ENCODE results near the gene BCL11B.

Gene BCL11B

DNA sequence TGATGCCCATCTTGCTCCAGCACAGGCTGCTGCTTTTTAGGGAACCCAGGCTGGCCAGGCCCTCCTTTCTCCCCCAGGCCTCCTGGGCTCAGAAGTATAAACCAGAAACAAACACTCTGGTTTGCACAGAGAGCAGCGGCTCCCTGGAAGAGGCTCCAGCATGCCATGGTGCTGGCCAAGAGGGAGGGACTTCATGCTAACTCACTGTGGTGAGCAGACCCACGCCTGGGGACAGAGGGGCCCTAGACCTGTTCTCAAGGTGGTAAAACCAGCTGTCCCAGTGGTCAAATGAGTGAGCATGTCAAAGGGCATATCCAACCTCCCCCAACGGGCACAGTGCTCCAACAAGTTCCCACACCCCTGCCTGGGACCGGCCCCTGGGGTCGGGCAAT lies 15.5 kb downstream of the BCL11B start:
- H3K4me3 ChIP-seq (ENCODE audit: low read depth, low read length): no peak overlapping the region

DNA sequence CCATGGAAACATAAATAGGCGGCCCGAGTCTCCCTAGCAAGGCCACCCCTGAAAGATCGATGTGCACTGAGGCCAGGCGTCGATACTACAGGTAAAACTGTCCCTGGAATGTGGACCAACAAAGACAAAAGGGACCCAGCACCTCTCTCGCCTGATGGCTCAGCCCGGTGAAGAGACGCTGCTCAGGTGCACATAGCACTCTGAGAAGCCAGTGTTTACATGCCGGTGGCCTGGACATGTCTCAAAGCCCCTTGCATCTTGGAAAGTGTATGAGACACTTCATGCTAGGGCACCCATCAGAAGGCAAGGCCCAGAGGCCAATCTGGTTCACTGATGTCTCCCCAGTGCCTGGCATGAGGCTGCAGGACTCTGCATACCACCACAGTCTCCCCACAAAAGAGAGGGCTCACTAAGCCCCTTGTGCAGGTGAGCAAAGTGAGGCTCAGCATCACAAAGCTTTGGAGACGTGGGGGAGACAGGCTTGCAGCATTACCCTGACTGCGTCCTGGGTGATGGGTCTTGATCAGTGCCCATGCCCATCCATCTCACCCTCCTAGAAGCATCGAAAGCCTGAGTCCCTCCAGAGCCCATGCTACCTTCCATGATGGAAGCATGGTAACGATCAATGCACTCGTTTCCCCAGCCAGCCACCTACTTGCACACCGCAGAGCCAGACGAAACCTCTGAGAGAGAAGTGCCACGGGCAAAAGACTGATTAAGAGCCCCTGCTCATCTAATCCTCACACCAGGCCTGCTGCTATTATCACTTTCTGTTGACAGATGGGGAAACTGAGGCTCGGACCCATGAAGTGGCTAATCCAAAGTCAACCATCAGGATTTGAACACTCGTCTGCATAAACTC lies 16.1 kb downstream of the BCL11B start:
- H3K4me3 ChIP-seq (ENCODE audit: low read depth, low read length): no peak overlapping the region

DNA sequence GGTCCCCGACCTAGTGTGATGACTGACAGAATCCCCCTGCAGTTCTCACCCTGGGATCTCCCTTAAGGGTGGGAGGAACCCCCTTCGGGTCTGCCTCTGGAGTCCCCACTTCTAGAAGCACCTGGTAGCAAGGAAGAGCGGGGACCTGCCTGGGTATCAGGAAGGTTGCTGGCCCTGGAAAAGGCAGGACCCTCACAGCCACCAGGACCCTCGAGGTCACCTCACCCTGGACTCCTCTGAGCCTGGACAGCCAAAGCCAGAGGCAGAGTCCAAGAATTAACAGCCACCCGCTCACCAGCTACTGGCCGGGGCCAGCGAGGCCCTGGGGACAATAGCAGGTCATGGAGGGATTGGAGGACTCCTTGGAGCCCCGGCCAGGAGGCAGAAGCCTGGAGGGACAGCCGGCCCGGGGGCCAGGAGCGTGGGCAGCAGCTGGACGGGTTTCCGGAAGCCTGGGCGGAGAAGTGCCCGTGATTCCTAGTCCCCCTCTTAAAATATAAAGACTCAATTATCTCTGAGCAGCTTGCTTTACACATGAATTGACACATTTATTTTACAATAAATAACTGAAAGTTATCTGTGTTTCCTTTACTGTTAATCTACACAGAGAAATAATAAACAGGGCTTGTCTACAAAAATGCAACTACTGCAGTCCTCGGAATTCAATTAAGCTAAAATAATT lies 17.5 kb downstream of the BCL11B start:
- no peak overlapping the region for H3K4me3 ChIP-seq (ENCODE audit: low read depth, low read length)

DNA sequence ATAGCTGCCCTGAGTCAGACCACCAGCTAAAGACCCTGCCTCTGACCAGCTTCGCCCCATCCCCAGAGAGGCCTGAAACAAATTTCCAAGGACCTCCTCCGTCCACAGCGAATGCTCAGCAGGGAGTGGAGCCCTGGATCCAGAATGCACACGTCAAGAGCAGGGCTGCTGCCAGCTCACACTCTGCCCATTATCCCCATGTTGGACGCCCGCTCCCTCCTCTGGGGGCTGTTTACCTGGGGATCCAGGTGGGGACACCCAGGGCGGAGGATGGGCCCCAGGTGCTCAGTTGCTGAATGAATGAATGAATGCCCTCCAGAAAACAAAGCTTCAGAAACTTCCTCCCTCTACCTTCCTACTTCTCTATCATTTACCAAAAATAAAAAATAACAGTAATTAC lies 18.1 kb downstream of the BCL11B start:
- H3K4me3 ChIP-seq (ENCODE audit: low read depth, low read length): no peak overlapping the region

DNA sequence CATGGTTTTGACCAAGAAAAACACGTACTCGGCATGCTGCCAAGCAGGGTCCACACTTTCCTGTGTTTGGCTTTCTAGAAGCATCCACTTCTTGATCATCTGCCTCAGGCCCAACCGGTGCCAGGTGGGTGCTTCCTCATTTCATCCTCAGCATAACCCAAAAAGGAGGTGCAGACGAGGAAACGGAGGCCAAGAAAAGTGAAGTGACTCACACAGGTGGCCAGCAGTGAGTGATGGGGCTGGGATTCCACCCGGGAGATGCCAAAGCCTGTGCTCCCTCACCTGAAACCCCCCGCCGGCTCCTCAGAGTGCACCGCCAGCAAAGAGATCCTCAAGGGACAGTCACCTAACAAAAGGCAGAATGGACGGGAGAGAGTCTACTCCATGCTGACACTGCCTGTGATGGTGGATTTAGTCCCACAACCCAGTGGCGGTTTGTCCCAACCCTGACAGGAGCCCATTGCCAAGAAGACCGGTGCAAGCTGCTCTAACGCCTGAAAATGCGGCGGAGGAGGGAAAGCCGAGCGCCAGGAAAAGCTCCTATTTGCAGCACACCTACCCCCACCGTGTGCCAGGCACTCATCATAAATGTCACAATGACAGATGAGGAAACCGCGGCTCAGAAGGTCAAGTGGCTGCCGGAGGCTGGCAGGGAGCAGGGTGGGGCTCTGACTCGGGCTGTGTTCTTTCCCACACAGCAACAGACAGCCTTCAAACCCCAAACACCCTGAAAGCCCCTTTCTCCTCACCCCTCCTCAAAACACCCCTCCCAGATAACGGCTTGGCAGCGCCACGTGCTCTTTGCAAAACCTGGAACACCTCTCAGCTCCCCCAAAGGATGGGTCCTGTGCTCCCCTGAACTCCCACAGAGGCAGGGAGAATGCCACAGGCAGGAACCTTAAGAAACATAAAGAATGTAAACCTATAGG lies 18.8 kb downstream of the BCL11B start:
- no peak overlapping the region for H3K4me3 ChIP-seq (ENCODE audit: low read depth, low read length)

DNA sequence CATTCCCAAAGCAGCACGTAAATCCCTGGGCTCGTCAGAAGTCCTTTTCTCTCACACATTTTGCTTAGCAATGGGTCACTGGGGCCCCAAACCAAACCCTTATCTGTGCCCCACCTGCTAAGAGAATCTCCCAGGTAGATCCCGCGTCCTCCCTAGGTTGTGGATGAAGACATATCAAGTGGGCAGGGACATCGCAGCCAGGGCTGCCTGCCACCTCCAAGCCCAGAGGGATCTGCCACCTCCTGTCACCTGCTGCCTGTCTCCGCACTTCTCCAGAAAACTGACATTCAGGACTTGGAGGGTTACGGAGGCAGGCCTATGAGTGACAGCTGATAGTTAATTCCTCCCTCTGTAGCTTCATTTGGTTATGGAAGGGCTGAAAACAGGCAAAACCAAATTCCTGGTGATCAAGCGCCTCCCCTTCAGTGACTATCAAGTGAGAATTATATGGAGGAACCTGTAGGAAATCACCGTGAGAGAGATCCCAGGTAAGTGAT lies 19.5 kb downstream of the BCL11B start:
- no peak overlapping the region for H3K4me3 ChIP-seq (ENCODE audit: low read depth, low read length)

DNA sequence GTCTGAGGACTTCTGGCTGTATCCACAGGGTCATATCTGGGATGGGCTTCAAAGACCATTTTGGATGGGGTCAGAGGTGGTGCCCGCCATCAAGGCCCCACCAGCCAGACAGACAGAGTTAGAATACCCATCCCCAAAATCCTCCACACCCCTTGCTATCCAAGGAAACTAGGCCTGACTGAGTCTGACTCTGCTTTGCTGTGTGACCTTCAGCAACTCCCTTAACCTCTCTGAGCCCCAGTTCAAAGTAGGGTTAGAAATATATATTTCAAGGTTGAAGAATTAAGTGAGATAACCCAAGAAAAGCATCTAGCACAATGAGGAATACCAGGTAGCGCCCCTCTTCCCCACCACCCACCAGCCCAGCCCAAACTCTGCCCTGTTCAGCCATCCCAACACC lies 20.3 kb downstream of the BCL11B start:
- no peak overlapping the region for H3K4me3 ChIP-seq (ENCODE audit: low read depth, low read length)

DNA sequence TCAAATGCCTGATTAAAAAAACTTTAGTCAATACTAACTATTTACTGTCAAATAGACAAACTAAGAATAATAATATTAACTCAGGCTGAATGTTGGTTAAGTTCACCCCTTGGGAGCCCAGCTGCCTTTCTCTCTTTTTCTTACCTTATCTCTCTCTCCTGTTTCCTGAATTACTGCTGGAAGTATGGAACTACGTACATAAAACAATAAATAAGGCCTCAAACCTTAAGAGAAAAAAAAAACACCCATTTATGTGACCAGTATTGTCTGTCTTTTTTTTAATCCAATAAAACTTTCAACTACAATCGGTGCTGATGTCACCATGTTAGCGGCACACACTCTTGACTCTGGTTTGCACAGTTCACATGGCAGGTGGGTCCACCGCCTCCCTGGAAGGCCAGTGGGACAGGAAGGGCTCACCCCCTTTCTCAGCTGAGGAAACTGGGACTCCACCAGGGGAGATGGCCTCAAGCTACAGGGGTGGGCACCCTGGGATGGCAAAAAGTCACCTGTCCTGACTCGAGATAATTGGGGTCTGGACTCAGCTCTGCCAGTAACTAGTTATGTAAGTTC lies 21.3 kb downstream of the BCL11B start:
- H3K4me3 ChIP-seq (ENCODE audit: low read depth, low read length): no peak overlapping the region

DNA sequence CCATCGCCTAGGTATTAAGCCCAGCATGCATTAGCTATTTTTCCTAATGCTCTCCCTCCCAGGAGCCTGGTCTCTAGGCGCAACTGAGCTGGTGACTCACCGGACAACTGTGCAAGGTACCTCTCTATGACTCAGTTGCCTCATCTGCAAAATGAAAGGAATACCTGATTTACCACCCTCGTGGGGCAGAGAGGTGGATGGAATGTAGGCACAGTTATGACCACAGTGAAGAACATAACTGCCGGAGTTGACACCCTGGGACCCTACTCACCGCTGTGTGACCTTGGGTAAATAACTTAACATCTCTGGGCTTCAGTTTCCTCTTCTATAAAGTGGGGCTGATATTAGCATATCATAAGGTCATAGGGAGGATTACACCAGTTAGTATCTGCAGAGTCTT lies 22.6 kb downstream of the BCL11B start:
- no peak overlapping the region for H3K4me3 ChIP-seq (ENCODE audit: low read depth, low read length)

DNA sequence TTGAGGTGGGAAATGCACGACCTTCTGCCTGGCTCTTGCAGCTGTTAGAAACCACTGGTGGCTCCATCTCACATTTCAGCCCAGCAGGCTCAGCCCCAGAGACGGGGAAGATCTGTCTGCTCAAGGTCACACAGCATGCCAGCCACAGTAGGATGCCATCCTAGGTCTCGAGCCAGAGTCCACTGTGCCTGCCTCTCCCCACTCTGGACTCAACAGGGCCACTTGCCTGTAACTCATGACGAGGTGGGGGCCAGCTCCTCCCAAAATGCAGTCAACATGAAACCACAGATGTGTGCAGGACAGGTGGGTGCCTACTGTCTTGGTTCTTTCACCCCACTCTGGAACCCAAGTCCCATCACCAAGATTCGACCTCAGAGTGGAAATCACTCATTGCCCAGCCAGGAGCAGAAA lies 23.2 kb downstream of the BCL11B start:
- H3K4me3 ChIP-seq (ENCODE audit: low read depth, low read length): no peak overlapping the region

DNA sequence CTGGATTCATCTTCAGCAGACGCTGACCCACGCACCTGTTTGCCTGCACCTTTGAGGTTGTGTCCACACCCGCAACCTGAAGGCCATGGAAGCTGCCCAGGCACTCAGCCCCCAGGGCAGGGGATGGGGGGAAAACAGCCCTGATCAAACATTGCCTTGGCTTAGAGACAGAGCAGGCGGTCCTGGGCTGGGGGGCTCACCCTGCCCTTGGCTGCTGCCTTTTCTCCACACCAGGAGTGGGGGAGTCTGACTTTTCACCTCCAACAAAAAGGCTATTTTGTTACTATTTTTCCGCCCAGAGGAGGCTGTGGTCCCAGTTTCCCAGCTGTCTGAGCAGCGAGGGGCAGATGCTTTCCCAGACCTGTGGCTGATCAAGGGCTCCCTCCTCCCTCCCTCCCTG lies 24.2 kb downstream of the BCL11B start:
- H3K4me3 ChIP-seq (ENCODE audit: low read depth, low read length): no peak overlapping the region

DNA sequence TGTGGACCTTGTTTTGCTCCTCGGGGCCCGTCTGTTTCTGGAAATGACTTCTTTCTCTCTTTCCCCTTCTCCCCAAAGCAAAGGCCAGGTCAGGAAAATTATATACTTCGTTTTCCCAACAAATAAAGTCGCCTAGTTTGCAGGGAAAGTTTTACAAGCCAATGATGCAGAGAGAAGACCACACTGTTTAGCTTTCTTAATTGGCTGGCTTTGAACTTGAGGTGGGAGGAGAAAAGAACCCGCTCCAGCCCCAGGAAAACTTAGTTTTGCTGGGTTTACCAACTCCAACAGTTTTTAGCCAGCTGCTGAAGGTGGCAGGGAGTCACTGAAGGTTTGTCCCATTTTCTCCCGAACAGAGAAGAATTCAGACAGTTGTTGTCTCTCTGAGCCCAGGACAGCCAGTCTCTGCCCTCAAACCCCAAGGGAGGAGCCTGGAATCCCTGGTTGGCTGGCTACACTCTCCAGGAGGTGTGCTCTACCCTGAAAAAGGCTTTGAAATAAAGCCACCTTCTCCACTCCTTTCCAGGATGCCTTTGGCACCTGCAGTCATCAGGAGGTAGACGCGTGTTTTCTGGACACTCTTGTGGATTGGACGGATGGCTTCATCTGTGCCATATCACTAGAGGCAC lies 24.8 kb downstream of the BCL11B start:
- peak overlapping the region; percentile 50 for H3K4me3 ChIP-seq (ENCODE audit: low read depth, low read length)

DNA sequence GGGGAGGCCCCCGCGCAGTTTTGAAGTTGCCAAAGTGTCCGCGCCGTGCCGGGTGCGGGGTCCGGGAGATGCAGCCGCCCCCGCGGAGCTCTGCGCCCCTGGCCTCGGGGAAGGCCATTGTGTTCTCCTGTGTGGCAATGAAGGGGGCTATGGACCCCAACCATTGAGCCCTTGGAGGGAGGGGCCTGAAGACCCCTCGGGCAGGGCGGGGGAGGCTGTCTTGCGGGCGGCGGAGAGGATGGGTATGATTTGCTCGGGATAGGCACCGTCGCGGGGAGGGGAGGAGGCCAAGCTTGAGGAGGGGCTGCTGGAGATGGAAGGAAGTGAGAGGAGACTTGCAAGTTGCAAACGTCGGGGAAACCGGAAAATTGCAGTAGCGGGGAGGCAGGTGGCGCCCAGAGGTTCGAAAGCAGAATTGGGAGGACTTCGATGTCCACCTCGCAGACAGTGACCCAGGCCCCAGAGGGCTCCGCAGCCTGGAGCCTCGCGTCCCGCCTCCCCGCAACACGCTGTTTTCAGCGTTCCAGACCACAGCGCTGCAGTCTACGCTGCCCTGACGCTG lies 25.4 kb downstream of the BCL11B start:
- peak overlapping the region; percentile 50 for H3K4me3 ChIP-seq (ENCODE audit: low read depth, low read length)

DNA sequence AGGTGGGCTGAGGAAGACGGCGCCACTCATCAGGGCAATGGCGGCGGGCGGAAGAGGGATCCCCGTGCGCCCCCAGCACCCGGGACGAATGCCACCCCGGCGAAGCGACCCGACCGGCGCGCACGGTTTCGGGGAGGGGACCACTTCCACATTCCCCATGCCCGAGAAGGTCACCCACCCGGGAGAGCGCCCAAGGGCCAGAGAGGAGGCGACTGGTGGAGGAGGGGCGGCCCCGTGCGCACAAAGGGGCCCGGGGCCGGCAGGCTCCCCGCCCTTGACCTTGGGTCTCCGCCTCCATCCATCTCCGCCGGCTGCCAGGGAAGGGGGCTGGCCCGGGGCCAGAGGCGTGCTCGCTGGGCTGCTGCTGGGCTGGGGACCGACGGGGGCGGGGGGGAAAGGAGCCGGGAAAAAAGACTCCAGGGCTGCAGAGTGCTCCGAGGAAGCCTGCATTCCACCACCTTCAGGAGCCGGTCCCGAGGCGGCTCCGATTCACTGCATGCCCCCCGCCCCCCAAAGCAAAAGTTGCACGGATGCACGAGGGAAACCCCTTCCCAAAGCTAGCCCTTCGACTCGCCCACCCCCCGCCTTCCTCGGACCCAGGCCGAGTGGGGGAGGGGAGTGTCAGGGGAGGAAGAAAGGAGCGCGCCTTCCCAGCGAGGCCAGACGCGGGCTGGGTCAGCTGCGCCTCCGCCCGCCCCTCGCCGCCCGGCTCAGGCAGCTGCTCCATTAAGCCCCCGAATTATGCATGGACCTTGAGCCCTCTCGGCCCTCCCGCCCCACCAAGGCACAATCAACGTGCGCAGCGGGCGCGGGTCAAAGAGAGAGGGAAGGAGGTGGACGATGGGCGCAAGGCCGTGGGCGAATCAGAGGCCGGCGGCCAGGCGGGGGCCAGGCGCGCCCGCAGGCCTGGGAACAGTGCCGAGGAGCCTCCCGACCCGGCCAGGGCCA lies 26.2 kb downstream of the BCL11B start:
- peak overlapping the region; percentile 55 for H3K4me3 ChIP-seq (ENCODE audit: low read depth, low read length)

DNA sequence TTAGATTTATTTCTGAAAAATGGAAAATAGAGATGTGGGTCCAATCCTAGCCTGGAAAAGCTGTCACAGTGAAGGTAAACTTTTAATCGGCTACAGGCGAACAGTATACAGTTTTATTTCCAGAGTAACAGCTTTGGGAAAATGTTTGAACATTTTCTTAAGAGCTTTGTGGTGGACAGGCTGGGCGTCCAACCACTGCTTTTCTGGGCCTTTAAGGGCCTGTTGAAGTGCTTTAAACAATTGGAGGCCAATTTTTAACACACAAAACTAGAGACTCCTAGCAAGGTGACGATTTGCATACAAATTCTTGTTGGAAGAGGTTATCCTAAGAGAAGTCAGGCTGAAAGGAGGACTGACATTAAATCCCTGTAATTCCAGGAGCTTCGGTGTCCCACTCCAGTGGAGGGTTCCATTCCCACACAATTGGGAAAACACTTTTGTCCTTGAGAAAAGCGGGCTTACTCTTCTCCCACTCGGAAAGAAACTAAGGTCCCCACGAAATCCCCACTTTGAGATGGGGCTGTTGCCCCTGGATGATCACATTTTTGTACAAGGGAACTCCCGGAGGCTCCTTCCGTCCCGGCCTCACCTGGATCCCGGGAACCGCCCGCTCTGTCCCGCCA lies 26.9 kb downstream of the BCL11B start:
- H3K4me3 ChIP-seq (ENCODE audit: low read depth, low read length): peak overlapping the region; percentile 55

DNA sequence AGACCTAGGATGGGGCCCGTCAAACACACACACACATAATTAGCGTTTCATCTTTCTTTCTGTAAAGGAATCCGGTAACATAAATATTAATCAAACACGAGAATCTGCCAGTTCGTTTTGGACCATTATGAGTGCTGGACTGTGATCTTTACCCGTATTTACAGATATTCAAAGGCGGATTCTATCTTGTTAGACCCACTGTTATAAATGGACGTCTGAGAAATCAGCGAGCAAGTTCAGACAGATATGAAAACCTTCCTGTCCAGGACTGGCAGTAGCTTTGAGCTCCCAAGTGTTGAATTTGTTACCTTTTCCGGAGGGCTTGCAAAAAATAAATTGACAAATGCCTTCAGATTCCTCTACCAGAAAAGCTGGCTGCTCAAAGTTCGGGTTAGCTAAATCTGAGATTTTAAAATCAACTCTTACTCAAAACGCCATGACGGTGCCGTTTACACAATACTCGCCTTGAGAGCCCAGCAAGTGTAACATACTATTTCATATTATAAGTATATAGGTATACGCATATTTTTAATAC lies 27.6 kb downstream of the BCL11B start:
- no peak overlapping the region for H3K4me3 ChIP-seq (ENCODE audit: low read depth, low read length)

DNA sequence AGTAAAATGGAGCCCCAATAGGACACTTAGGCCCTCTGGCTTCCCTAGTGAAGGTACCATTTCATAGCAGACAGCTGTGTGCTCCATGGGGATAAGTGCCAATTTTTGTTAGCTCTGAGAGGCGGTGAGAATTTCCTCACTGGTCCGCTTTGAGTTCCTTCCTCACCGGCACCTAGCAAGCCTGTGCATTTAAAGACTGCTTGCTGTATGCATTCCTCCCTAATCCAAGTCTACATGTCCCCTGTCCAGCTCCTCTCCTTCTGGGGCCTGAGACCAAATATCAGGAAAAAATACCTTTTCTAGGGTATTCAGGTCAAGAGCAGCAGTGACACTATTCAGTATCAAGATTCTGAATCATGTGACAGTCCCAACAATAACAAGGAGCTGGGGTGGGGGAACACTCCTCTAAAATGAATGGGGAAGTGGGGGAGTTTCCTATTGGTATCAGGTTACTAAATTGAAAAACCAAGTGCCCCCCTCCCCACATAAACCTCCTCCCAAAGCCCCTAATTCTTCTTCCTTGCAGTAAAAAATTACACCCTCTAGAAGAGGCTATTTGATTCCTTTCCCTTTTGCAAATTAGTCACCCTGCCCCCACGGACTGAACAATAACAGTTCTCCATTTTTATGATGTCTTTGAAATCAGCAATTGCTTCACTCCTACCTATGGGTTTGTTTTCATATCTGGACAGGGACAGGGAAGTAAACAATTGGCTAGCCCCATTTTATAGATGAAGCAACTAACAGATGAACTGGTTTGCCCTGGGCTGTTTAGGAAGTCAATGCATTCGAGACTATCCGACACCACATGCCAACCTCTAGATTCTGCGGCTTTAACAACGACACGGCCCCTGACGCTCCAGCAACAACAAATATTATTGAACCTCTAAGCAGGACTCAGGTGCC lies 28.9 kb downstream of the BCL11B start:
- no peak overlapping the region for H3K4me3 ChIP-seq (ENCODE audit: low read depth, low read length)

All from iPS-11a (cell line).